Anterior cingulate cortex (tissue), 58 donors: ENCODE measurements around the gene FGD5.
"Not testable (repeated sequence)": the region's sequence is repeated elsewhere in the genome, so short reads cannot be mapped to it uniquely, and the experiment has no call there.

Experiments used
- DNase-seq, 58 donors: peaks; one replicate each; lab custom pipeline; 2025; lab: John Stamatoyannopoulos, UW

The FGD5 gene

GRCh38 chr3:14805961-14806537 is 12.7 kb upstream of the FGD5 start:
- no peak for DNase-seq

- DNase-seq, result no peak
Observed at GRCh38 chr3:14806641-14807263, 12.0 kb upstream of the FGD5 start.

DNA sequence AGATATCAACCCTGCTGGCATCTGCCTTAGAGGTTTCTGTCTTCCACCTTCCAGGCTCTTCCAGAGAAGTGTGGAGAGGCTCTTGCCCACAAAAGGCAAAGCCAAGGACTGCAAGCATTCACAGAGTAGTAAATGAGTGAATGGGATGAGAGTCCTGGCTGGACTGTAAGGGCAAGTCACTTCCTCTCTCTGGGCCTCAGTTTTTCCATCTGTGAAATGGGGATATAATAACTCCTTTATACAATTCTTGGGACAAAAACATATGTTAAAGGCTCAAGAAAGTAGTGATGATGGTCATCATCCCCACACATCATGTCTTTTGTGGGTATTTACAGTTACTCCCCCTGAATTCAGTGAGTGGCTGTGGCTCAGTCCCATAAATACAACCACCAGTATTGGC is 10.7 kb upstream of the FGD5 start:
- no peak for DNase-seq

- no peak for DNase-seq
Observed at GRCh38 chr3:14808502-14809266, 10.1 kb upstream of the FGD5 start.

- not testable (repeated sequence) for DNase-seq
Observed at GRCh38 chr3:14809611-14810010, 9.2 kb upstream of the FGD5 start.

- DNase-seq, result peak in 1 of 58 donors; percentile 4
Observed at GRCh38 chr3:14810070-14810791, 8.5 kb upstream of the FGD5 start.

DNA sequence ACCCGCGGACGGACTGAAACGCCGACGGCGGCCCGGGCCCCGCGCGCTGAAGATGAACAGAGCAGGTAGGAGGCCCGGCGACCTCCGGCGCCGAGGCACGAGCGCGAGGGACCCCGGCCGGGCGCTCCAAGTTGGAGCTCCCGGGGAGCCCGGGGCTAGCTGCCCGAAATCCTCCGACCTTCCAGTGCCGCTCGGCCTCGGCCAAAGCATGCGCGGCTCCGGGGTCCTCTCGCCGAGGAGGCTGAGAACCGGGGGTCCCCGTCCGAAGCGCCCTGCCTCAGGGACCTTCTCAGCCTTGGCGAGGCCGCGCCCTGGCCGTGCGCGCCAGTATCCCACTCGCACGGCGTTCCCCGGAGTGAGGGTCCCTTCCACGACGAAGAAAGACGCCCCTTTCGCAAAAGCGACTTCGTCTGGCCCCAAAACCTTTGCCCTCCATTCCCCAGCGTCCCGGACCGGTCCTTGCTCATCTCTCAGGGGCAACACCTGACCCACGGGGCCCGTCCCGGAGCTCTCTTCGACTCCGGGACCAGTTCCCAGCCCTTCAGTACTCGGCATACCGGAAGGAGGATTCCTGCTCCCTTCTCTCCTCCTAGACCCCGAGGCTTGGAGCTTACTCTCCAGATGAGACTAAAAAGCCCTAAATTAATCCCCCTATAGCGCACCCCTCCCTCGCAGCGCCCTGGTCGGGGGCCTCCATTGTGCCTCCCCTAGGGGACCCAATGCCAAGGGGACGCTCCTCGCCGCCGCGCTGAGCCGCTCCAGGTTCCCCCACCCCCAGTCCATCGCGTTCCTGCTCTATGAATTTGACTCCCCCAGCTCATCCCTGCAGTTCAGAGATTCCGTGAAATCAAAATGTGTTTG is 7.7 kb upstream of the FGD5 start:
- no peak for DNase-seq

GRCh38 chr3:14811684-14812083 is 7.1 kb upstream of the FGD5 start:
- DNase-seq, result no peak

DNA sequence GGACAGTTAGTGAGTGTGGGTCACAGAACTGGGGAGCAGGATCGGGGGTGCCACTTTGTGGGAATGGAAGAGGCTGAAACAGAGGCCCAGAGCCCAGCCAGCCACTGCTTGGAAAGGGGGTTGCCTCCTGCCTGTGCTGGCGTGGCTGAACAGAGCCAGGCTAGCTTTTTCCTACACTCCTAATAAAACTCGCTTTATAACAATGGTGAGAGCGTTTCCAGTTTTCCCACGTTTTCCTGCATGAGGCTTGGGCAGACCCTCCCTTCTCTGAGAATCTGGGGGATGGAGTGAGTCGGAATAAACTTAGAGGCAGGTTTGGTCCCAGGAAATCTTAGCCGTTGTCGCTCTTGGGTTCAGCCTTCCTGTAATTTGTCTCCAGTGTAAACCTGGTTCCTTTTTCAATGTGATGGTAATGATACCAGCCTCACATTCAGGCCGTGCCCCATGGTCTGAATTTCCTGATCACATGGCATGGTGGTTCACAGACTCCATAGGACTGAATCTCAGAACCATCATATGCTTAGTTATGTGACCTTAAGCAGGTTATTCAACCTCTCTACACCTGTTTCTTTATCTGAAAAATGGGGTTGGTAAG is 6.5 kb upstream of the FGD5 start:
- no peak for DNase-seq

- no peak for DNase-seq
Observed at GRCh38 chr3:14814411-14814871, 4.3 kb upstream of the FGD5 start.

- no peak for DNase-seq
Observed at GRCh38 chr3:14816359-14816758, 2.4 kb upstream of the FGD5 start.

DNA sequence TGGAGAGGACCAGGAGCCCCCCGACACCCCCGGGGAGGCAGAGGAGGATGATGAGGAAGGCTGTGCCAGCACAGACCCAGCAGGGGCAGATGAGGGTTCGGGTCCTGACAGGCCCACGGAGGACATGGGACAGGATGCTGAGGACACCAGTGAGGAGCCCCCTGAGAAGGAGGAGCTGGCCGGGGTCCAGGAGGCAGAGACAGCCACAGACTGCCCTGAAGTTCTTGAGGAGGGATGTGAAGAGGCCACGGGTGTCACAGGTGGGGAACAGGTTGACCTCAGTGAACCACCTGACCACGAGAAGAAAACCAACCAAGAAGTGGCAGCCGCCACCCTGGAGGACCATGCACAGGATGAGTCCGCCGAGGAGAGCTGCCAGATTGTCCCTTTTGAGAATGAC is 909 bp downstream of the FGD5 start:
- DNase-seq, result no peak

- no peak for DNase-seq
Observed at GRCh38 chr3:14820156-14820555, 1.4 kb downstream of the FGD5 start.

GRCh38 chr3:14821151-14821550 is 2.4 kb downstream of the FGD5 start:
- no peak for DNase-seq

DNA sequence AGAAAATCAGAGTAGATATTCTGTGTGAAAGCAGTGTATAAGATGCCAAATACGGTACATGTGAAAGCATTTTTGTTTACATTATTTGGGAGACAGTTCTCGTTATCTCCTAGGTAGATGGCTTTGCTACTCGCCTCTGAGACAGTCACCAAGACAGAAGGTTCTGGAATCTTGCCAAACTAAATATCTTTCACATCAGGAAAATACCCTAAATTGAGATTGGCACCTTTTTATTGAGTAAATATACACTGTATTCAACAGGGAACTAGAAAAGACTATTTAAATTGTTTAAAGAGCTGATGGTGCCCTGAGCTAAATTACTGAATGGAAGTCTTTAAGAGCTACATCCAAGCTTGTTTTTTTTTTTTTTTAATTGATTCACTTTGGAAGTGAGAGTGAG is 3.4 kb downstream of the FGD5 start:
- no peak for DNase-seq

DNA sequence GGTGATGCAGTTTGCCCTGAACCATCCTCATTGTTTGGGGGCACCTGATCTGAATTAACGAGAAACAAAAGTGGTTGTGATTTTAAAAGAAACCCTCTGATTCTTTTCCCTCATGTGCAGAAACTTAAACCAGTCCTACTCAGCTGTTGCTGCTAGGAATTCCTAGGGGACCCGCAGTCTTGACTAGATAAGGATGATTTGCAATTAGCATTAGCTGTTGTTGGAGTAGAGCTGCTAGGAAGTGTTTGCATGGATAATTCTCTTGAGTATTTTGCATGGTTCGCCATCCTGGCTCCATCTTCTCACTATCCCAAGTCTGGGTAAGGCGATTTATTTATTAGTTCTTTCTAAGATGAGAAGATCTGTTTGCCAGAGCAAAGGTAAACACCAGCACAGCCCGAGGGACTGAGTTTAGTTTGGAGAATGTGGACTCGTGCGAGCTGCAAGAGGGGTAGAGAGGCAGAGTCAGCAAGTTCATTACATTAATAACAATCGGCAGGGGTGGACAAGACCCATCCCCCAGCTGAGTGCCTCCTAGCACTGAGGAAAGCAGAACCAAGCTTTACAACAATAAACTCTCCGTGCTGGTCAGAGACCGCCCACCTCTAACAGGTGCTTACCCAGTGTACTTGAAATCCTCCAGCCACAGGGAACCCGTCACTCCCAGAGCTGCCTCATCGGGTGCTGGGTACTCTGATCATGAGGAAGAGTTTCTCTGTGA is 4.1 kb downstream of the FGD5 start:
- no peak for DNase-seq

DNA sequence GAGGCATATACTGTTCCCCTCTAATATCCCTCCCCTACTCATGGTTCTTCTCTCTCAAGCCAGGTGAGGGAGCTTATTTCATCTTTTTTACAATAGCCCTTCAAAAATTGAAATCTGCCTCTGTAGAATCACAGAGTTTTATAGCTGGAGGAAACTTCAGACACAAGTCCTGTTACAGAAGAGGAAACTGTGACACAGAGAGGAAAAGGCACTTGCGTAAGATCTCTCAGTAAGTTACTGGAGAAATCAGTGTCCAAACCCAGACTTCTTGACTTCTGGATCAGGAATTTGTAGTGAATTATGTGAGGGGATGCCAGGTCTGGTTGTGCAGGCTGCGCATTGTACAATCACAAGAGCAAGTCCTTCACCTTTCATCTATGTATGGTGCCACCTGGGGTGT is 4.6 kb downstream of the FGD5 start:
- DNase-seq, result no peak

GRCh38 chr3:14823910-14824629 is 5.3 kb downstream of the FGD5 start:
- DNase-seq, result no peak
